Cardiac septum (tissue), 1 donor: Measurements from ENCODE around the gene CYB5R4. TPM values are rescaled to one million over a fixed set of nuclear protein-coding genes. Genes with fewer than 3 reads are reported as not detected.
"Not testable (repeated sequence)": the region's sequence is repeated elsewhere in the genome, so short reads cannot be mapped to it uniquely, and the experiment has no call there.

ENCODE experiments used
- DNase-seq: peaks from one replicate; pipeline ENCODE4 v3.0.0-alpha.2; 2020; ENCODE audit warnings: low spot score
- intact Hi-C: fragments of 100-400 bp; cut with DNase I; formaldehyde crosslinking; loops from one replicate; pipeline ENCODE4 v1.14.0; 2022
- total RNA-seq: library from RNA; stranded (reverse); fragmentation: NEBNext Ultra II Directional; extraction: Animal tissue kit (Norgen Biotek cat#: 25700); gene quantifications from one replicate; pipeline ENCODE4 v1.2.1, GENCODE V29; 2021
- donor health status: DM: no; HTN: no; CAD: no.

Gene CYB5R4
- total RNA-seq, 1 donor from 2014 or later = 16.8 TPM

GRCh38 chr6:83904395-83904794 is 44.9 kb downstream of the CYB5R4 start:
- DNase-seq = no peak
- intact Hi-C loops = no loop called here

DNA sequence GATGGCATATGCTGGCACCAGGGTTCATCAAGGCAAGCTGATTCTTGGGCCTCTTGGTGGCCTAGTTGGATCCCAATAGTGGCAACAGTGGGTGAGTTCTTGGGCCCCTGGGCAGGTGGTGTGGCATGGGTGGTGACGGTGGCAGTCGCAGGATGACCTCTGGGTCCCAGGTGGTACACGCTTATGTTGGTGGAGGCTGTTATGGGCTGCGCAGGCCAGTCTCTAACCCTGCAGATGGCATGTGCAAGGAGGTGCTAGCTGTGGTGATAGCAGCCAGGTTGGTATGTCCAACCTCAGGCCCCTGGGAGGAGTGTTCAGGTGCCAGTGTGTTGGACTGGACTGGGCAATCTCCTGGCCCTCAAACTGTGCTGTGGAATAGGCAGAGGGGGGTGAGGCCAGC is 46.2 kb downstream of the CYB5R4 start:
- intact Hi-C loops = no loop called here
- DNase-seq = peak; percentile 41

DNA sequence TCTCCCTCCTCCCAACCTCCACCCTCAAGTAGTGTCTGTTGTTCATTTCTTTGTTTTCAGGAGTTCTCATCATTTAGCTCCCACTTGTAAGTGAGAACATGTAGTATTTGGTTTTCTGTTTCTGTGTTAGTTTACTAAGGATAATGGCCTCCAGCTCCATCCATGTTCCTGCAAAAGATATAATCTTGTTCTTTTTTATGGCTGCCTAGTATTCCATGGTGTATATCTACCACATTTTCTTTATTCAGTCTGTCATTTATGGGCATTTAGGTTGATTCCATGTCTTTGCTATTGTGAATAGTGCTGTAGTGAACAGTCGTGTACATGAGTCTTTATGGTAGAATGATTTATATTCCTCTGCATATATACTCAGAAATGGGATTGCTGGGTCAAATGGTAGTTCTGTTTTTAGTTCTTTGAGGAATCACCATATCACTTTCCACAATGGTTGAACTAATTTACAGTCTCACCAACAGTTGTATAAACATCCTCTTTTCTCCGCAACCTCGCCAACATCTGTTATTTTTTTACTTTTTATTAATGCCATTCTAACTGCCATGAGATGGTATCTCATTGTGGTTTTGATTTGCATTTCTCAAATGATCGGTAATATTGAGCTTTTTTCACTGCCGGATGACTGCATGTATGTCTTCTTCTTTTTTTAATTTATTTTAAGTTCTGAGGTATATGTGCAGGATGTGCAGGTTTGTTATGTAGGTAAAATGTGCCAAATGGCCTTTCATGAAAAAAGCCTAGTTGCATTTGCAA is 48.3 kb downstream of the CYB5R4 start:
- intact Hi-C loops, DNase-seq: not testable (repeated sequence)

DNA sequence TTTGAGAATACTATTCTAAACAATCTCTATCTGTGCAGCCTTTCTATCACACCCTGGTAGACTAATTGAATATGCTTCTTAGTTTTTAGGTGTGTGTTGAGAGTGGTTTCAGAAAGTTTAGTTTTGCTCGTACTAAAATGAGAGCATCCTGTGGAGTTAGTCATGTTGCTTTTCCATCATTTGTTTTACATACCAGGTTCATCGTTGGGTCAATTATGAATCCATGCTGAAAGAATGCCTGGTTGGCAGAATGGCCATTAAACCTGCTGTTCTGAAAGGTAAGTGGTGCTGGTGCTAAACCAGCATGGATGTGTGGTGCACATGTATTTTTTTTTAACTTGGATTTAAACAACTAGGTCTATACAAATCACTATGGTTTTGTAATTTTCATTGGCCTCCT is 49.3 kb downstream of the CYB5R4 start:
- intact Hi-C loops = no loop called here
- DNase-seq = no peak

GRCh38 chr6:83911278-83911677 is 51.8 kb downstream of the CYB5R4 start:
- intact Hi-C loops = no loop called here
- DNase-seq = no peak

GRCh38 chr6:83914953-83915352 is 55.5 kb downstream of the CYB5R4 start:
- intact Hi-C loops = no loop called here
- no peak for DNase-seq

DNA sequence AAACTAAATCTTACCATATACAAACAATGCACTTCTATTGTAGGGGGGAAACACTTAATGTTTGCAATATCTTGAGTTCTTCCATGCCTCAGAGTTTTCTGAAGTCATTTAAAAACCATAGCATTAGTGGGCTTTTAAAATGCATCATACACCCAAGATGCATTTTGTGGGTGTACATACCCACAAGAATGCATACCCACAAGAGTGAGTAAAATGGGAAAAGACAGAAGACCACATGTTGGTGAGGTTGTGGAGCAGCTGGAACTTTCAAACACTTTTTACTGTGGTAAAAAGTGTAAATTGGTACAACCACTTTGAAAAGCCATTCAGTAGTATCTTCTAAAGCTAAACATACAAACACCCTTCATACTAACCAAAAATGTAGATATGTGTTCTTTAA is 57.5 kb downstream of the CYB5R4 start:
- DNase-seq = no peak
- intact Hi-C loops = no loop called here

- DNase-seq = no peak
- intact Hi-C loops = no loop called here
Observed at GRCh38 chr6:83920017-83920416, 60.5 kb downstream of the CYB5R4 start.

DNA sequence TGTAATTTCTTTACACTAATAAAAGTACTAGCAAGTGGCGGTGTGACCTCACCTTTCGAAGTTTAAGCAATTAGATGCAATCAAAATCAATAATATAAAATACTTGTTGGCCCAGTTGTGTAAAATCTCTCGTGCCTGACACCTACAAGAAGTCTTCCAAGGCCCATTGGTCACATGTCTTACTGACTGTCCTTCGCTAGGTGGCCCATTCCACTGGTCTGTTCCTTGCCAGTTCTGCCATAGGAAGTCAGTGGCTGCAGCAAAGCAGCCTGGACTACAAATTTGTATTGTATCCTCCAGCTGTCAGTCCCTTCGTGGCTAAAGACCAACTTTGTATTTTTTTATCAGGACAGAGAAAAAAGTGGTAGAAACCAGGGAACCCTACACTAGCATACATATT is 61.8 kb downstream of the CYB5R4 start:
- intact Hi-C loops = no loop called here
- DNase-seq = no peak

GRCh38 chr6:83927470-83927869 is 68.0 kb downstream of the CYB5R4 start:
- DNase-seq = no peak
- intact Hi-C loops = no loop called here

DNA sequence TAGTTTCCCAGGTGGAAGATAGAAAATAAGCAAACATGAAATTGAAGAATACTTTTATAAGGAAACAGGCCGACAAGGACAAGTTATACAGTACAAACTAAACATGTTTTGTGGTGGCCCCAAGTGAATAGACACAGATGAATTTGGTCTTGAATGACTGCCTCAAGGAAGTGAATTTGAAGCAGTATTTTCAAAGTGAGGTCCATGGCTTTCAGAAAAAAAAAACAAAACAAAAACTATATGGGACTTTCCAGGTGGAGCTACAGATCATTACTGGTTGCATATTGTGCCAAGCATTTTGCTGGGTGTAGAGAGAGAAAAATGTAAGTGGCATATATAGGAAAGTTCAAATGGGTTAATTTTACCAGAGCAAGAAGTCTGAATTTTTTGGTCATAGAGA is 68.8 kb downstream of the CYB5R4 start:
- intact Hi-C loops = no loop called here
- DNase-seq = no peak

DNA sequence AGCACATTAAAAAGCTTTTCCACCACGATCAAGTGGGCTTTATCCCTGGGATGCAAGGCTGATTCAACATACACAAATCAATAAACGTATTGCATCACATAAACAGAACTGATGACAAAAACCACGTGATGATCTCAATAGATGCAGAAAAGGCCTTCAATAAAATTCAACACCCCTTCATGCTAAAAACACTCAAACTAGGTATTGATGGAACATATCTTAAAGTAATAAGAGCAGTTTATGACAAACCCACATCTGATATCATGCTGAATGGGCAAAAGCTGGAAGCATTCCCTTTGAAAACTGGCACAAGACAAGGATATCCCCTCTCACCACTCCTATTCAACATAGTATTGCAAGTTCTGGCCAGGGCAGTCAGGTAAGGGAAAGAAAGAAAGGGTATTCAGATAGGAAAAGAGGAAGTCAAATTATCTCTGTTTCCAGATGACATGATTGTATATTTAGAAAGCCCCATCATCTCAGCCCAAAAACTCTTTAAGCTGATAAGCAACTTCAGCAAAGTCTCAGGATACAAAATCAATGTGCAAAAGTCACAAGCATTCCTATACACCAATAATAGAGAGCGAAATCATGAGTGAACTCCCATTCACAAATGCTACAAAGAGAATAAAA is 86.8 kb downstream of the CYB5R4 start:
- intact Hi-C loops, DNase-seq: not testable (repeated sequence)

DNA sequence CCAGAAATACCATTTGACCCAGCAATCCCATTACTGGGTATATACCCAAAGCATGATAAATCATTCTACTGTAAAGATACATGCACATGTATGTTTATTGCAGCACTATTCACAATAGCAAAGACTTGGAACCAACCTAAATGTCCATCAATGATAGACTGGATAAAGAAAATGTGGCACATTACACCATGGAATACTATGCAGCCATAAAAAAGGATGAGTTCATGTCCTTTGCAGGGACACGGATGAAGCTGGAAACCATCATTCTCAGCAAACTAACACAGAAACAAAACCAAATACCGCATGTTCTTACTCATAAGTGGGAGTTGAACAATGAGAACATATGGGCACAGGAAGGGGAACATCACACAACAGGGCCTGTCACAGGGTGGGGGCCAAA is 88.5 kb downstream of the CYB5R4 start:
- DNase-seq, intact Hi-C loops: not testable (repeated sequence)

DNA sequence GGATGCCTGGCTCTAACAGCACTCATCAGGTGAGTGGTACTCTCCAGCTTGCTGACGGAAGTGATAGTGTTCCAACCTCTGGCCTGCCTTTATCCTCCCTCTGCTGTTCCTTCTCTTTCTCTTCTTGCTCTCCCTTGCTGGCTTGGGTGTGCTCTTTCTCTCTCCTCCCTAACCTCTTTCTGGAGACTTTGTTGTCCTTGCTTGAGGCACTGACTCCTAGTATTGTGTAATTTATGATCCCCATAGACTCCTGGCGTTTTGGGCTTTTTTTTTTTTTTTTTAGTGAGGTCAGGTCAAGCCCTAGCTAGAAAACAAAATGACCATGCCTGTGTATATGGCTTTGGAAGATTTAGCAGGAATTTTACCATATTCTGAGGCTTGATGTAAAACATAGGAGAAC is 89.4 kb downstream of the CYB5R4 start:
- intact Hi-C loops = no loop called here

DNA sequence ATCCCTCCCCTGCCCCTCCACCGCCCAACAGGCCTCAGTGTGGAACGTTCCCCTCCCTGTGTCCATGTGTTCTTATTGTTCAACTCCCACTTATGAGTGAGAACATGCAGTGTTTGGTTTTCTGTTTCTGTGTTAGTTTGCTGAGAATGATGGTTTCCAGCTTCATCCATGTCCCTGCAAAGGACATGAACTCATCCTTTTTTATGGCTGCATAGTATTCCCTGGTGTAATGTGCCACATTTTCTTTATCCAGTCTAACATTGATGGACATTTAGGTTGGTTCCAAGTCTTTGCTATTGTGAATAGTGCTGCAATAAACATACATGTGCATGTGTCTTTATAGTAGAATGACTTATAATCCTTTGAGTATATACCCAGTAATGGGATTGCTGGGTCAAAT is 91.9 kb downstream of the CYB5R4 start:
- DNase-seq, intact Hi-C loops: not testable (repeated sequence)

More for the DNA sequence above, 89.4 kb downstream of the CYB5R4 start:
- no peak for DNase-seq

DNA sequence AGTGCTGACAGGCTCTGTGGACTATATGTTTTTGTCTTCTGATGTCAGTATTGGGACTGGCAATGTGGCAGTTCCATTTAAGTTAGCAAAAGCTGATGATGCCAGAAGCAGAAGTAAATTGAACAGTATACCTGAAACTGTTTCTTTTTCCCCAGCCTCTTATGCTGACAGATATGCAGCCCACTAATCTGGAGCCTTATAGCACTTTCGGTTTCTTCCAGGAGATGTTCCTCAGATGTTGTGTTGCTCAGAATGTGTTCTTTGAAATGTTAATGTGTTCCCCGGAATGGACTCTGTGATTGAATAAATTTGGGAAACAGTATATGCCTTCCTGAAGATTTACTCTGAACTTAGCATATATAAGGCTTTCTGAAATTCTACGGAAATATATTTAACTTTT is 93.3 kb downstream of the CYB5R4 start:
- intact Hi-C loops = no loop called here

DNA sequence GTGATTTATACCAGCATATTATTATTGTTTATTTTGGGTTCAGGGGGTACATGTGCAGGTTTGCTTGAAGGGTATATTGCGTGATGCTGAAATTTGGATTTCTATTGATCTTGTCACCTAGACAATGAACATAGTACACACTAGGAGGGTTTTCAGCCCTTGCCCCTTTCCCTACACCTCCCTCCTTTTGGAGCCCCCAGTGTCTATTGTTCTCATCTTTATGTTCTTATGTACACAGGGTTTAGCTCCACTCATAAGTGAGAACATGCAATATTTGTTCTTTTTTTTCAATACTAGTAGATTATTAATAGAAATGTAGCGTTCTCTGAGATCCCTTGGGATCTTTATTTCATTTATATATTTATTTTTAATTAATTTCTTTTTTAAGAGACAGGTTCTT is 94.9 kb downstream of the CYB5R4 start:
- no peak for DNase-seq
- intact Hi-C loops = no loop called here

More for the DNA sequence above, 93.3 kb downstream of the CYB5R4 start:
- no peak for DNase-seq

GRCh38 chr6:83958241-83958685 is 98.8 kb downstream of the CYB5R4 start:
- DNase-seq = no peak
- intact Hi-C loops = no loop called here

DNA sequence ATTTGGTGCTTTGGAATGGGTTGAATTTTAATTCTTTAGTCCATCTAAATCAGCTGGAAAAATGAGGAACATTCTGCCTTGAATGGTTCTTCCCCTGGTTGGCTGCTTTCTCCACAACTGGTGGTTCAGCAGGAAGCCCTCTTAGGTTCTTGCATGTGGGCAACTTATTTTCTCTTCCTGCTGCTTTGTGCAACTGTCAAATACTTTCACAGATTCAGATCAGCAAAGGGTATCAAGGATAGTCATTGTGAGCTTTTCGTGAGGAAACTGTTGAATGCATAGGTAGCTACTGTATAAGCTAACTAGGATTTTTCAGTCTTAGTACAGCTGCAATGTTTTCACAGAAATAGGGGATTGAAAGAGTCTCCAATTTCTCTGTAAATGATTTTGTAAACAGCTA is 101.2 kb downstream of the CYB5R4 start:
- DNase-seq = no peak
- intact Hi-C loops = no loop called here

- DNase-seq = no peak
- intact Hi-C loops = no loop called here
Observed at GRCh38 chr6:83962582-83962981, 103.1 kb downstream of the CYB5R4 start.

GRCh38 chr6:83966539-83966938 is 107.0 kb downstream of the CYB5R4 start:
- intact Hi-C loops = no loop called here

More at GRCh38 chr6:83966539-83966938, 107.0 kb downstream of the CYB5R4 start:
- DNase-seq = no peak
